Measurements from ENCODE around the gene CBX7.

Gene CBX7

DNA sequence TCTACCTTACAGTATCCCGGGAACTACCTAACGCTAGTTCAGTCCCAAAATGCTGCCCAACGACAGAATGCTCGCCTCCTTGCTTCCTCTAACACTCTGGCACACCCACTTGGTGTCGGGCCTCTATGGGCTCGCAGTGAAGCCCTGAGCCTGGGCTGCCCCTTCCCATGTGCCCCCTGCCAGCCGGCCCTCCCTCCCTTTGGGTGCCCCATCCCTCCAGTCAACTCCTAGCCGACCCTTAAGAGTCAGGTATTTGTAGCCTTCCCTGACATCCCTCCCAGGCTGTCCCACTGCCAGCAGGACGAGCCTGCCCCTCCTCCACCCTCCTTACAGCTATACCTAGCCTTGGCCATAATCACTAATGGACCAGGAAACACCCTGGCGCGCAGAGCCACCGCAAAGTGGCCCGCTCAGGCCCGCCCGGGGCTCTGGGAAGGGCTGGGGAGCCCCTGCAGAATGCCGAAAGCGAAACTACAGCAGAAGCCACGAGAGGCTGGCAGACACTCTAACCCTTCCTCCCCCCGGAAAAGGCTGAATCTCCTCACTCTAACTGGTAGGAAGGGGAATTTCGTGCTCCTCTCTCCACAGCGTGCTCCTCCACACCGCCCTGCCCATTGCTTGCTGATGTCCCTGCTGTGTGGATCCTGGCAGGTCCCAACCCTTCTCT, 8.2 kb downstream of the CBX7 start:
- no peak for DNase-seq (ENCODE audit: low read depth, low spot score)
- no peak for TF ChIP-seq EZH2 (IDR thresholded peaks at IDR 0.05)
- no peak for TF ChIP-seq FOXP2 (optimal IDR thresholded peaks at IDR 0.05; ENCODE audit: control extremely low read depth, extremely low read length, insufficient read depth)
- no peak for TF ChIP-seq POLR2AphosphoS5 (IDR thresholded peaks at IDR 0.05; ENCODE audit: borderline replicate concordance, low read depth, low read length)
- H3K9me3 ChIP-seq (ENCODE audit: low read depth, low read length): no peaks in the 10 kb centered on the region
- H3K36me3 ChIP-seq (ENCODE audit: insufficient read depth, low read length): no peaks in the 10 kb centered on the region
- H3K27ac ChIP-seq: no peak overlapping the region
- peak overlapping the region; percentile 90; the same call in 1 of the 2 replicates for H3K4me3 ChIP-seq
- H3K9ac ChIP-seq (ENCODE audit: insufficient read length): no peak overlapping the region

DNA sequence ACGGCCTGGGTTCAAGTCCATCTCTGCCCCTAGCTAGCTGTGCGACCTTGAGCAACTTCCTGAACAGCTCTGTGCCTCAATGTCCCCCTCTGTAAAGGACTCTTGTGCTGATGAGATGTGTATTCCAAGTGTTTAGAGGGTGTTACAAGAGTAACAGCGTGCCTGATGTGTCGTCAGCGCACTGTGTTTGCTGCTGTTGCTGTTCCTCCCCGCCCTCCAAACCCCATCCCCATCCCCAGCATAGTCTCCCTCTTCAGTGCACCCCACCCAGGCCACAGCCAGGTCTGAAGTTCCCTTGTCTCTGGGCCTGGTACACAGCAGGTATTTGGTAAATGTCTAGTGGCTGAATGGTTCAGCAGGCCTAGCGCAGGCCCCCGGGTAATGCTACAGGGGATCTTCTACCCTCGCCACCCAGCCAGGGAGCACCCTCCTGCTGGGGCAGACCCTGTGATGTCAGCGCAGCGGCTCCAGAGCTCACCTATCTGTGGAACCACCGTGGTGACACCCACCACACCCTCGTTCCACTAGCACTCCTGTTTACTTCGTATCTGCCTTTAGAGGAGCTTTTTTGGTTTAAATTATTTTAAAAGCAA, 10.3 kb downstream of the CBX7 start:
- H3K4me3 ChIP-seq: no peak overlapping the region
- H3K9ac ChIP-seq (ENCODE audit: insufficient read length): no peak overlapping the region
- H3K9me3 ChIP-seq (ENCODE audit: low read depth, low read length): no peaks in the 10 kb centered on the region
- no peaks in the 10 kb centered on the region for H3K36me3 ChIP-seq (ENCODE audit: insufficient read depth, low read length)
- DNase-seq (ENCODE audit: low read depth, low spot score): no peak
- no peak for TF ChIP-seq EZH2 (IDR thresholded peaks at IDR 0.05)
- TF ChIP-seq FOXP2 (optimal IDR thresholded peaks at IDR 0.05; ENCODE audit: control extremely low read depth, extremely low read length, insufficient read depth): no peak
- no peak for TF ChIP-seq POLR2AphosphoS5 (IDR thresholded peaks at IDR 0.05; ENCODE audit: borderline replicate concordance, low read depth, low read length)
- H3K27ac ChIP-seq: no peak overlapping the region

DNA sequence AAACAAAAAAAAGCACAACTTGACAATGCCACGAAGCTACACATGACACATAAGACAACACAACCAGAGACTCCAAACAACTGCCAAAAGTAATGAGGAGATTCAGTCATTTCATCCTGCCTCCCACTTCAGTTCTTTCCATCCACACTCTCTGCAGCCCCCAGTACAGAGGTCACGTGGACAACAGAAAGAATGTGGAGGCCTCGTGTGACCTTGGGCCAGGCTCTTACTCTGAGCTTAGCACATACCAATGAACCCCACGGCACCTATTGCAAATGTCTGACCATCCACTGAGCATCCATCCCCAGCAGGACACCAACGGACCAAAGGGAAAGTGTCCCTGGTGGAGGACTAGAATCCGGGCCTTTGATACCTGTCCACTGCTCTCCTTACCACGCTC, 12.5 kb downstream of the CBX7 start:
- H3K36me3 ChIP-seq (ENCODE audit: insufficient read depth, low read length): no peaks in the 10 kb centered on the region
- H3K4me3 ChIP-seq: no peak overlapping the region
- DNase-seq (ENCODE audit: low read depth, low spot score): no peak
- H3K27ac ChIP-seq: no peak overlapping the region
- TF ChIP-seq EZH2 (IDR thresholded peaks at IDR 0.05) (no peak), POLR2AphosphoS5 (IDR thresholded peaks at IDR 0.05; ENCODE audit: borderline replicate concordance, low read depth, low read length) (no peak), FOXP2 (optimal IDR thresholded peaks at IDR 0.05; ENCODE audit: control extremely low read depth, extremely low read length, insufficient read depth) (no peak)
- no peaks in the 10 kb centered on the region for H3K9me3 ChIP-seq (ENCODE audit: low read depth, low read length)
- no peak overlapping the region for H3K9ac ChIP-seq (ENCODE audit: insufficient read length)

DNA sequence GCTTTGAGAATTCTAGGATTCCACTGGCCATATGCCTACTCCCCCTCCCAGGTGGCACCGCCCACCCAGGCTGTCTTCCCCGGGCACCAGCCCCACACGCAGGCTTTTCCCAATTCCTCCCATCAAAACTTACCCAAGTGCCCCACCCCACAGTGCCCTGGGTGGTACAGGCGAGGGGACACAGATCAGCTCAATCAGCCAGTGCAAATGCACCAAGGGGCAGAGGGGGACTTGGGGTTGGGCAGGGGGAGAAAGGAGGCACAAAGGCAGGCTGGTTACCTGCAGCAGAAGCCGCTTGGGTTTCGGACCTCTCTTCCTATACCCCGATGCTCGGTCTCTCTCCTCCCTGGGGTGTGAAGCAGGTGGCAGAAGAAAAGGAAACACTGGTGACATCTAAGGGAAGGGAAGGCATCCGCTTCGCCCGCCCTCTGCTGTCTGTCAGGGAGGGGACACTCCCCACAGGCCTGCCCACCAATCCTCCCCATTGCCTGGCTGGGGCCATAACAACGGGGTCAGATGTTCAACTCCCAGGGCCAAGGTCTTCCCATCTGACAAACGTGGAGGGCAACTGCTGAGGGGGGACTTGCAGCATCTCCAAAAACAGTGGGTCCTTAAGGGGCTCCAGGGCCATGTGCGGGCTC, 14.0 kb downstream of the CBX7 start:
- no peak overlapping the region for H3K9ac ChIP-seq (ENCODE audit: insufficient read length)
- no peak overlapping the region for H3K27ac ChIP-seq
- TF ChIP-seq FOXP2 (optimal IDR thresholded peaks at IDR 0.05; ENCODE audit: control extremely low read depth, extremely low read length, insufficient read depth) (no peak), EZH2 (IDR thresholded peaks at IDR 0.05) (no peak), POLR2AphosphoS5 (IDR thresholded peaks at IDR 0.05; ENCODE audit: borderline replicate concordance, low read depth, low read length) (no peak)
- H3K9me3 ChIP-seq (ENCODE audit: low read depth, low read length): no peaks in the 10 kb centered on the region
- no peak for DNase-seq (ENCODE audit: low read depth, low spot score)
- H3K36me3 ChIP-seq (ENCODE audit: insufficient read depth, low read length): no peaks in the 10 kb centered on the region
- no peak overlapping the region for H3K4me3 ChIP-seq

DNA sequence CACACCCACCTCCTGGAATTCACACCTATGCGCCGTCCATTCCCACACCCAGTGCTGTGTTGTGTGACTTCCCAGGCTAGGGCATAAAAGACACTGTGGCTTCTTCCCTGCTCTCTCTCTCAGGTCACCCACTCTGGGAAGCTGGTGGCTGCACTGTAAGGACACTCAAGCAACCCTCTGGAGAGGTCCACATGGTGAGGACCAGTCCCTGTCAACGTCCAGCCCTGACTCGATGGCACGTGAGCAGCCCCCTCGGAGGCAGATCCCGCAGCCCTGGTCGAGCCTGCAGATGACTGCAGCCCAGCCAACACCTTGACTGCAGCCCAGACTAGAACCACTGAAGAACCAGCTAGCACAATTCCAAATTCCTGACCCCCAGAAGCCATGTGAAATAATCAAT, 16.2 kb downstream of the CBX7 start:
- Histone ChIP-seq H3K4me3 (no peak overlapping the region), H3K9ac (ENCODE audit: insufficient read length) (no peak overlapping the region)
- no peak for DNase-seq (ENCODE audit: low read depth, low spot score)

DNA sequence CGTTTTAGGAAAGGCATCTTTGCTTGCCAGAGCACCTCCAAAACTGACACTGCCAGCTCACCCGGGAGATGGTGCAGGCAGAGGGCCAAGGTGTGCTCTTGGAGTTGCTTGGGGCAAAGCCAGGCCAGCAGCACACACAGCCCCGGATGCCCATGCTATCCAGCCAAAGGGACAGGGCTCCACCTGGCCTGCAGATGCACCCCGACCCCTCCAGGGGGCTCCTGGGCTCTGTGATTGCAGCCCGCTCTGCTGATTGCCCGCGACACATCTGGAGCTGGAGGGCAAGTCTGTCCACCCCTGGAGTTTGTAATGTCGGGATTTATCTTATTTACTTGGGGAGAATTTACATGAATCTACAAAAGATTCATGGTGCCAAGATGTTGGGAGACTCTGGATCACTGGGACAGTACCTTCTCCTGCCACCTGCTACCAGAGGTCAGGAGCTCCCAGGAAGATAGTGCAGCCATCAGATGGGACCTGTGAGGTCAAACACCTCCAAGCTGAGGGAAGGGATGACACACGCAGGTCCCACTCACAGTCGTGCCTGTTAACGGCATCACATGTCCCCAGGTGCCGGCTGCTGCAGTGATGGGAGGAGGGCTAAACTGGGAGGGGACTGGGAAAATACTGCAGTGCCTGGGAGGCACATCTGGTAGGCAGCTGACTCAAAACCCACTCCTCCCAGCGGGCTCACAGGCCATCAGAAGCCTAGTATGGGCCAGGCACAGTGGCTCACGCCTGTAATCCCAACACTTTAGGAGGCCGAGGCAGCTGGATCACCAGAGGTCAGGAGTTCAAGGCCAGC, 17.2 kb downstream of the CBX7 start:
- Histone ChIP-seq H3K9ac (ENCODE audit: insufficient read length) (no peak overlapping the region), H3K4me3 (no peak overlapping the region), H3K36me3 (ENCODE audit: insufficient read depth, low read length) (no peaks in the 10 kb centered on the region), H3K27ac (no peak overlapping the region), H3K9me3 (ENCODE audit: low read depth, low read length) (no peaks in the 10 kb centered on the region)
- DNase-seq (ENCODE audit: low read depth, low spot score): no peak
- TF ChIP-seq FOXP2 (optimal IDR thresholded peaks at IDR 0.05; ENCODE audit: control extremely low read depth, extremely low read length, insufficient read depth): no peak
- no peak for TF ChIP-seq POLR2AphosphoS5 (IDR thresholded peaks at IDR 0.05; ENCODE audit: borderline replicate concordance, low read depth, low read length)
- no peak for TF ChIP-seq EZH2 (IDR thresholded peaks at IDR 0.05)

More for the DNA sequence above, 16.2 kb downstream of the CBX7 start:
- Histone ChIP-seq H3K36me3 (ENCODE audit: insufficient read depth, low read length) (no peaks in the 10 kb centered on the region), H3K9me3 (ENCODE audit: low read depth, low read length) (no peaks in the 10 kb centered on the region), H3K27ac (no peak overlapping the region)
- no peak for TF ChIP-seq FOXP2 (optimal IDR thresholded peaks at IDR 0.05; ENCODE audit: control extremely low read depth, extremely low read length, insufficient read depth)
- no peak for TF ChIP-seq EZH2 (IDR thresholded peaks at IDR 0.05)
- TF ChIP-seq POLR2AphosphoS5 (IDR thresholded peaks at IDR 0.05; ENCODE audit: borderline replicate concordance, low read depth, low read length): no peak

DNA sequence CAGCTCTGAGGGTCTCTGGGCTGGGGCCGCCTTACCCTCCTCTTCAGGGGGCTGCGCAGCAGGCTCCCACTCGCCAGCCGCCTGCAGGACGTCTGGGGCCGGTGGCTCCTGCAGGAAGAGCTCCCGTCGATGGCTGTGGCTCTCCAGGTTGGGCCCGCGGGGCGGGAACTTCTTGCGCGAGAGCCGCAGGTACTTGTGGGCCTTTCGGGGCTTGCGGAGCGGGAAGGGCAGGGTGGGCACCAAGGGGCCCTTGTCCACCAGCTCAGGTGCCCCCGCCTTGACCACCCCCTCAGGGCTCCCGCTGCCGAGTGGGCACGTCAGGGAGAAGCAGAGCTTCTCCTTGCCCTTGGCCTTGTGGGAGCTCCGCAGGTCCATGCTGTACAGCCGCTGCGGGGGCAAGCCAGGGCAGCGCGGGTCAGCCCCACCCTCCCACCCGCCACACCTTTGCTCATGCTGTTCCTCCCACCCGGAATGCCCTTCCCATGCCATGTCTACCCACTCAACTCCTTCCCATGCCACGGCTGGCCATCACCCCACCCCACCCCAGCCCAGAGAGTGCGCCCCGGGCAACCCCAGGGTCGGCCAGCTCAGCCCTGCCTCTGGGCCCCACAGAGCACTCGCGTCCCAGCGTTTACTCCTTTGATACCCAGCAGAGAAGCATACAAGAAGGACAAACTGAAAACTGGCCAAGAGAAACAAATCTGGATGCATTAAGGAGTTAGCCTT, 18.0 kb downstream of the CBX7 start:
- DNase-seq (ENCODE audit: low read depth, low spot score): no peak

More for the DNA sequence above, 18.0 kb downstream of the CBX7 start:
- TF ChIP-seq EZH2 (IDR thresholded peaks at IDR 0.05) (no peak), POLR2AphosphoS5 (IDR thresholded peaks at IDR 0.05; ENCODE audit: borderline replicate concordance, low read depth, low read length) (no peak), FOXP2 (optimal IDR thresholded peaks at IDR 0.05; ENCODE audit: control extremely low read depth, extremely low read length, insufficient read depth) (no peak)
- Histone ChIP-seq H3K9ac (ENCODE audit: insufficient read length) (no peak overlapping the region), H3K27ac (no peak overlapping the region), H3K9me3 (ENCODE audit: low read depth, low read length) (no peaks in the 10 kb centered on the region), H3K36me3 (ENCODE audit: insufficient read depth, low read length) (no peaks in the 10 kb centered on the region), H3K4me3 (no peak overlapping the region)
